ENCODE data around the gene PLEKHB2. TPM values are rescaled to one million over a fixed set of nuclear protein-coding genes. Genes with fewer than 3 reads are reported as not detected.

PLEKHB2 gene
- total RNA-seq, 2 donors from 2014 or later = 22.4 to 35.0 TPM

DNA sequence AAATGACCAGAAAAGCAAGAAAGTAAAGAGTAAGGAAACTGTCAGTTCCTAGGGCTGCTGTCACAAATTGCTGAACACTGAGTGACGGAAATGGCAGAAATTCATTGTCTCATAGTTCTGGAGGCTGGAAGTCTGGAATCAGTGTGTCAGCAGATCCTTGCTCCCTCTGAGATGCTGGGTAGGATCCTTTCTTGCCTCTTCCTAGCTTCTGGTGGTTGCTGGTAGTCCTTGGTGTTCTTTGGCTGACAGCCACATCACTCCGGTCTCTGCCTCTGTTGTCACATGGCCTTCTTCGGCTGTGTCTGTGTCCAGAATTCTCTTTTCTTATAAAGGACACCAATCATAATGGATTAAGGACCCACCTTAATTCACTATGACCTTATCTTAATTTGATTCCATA lies 21.9 kb downstream of the PLEKHB2 start:
- H3K4me3 ChIP-seq = no peak overlapping the region
- intact Hi-C loops (cut with DNase I) = no loop called here
- 81 to 93% methylated on average over 3 of the region's 3 CpGs for WGBS, 2 donors
- no peaks in the 10 kb centered on the region for H3K4me1 ChIP-seq
- ATAC-seq (no peak), DNase-seq (no peak)
- no peaks in the 10 kb centered on the region for H3K27me3 ChIP-seq
- H3K27ac ChIP-seq = no peak overlapping the region
- no peak for TF ChIP-seq POLR2A (IDR thresholded peaks at IDR 0.05)
- TF ChIP-seq, protein P1, sequence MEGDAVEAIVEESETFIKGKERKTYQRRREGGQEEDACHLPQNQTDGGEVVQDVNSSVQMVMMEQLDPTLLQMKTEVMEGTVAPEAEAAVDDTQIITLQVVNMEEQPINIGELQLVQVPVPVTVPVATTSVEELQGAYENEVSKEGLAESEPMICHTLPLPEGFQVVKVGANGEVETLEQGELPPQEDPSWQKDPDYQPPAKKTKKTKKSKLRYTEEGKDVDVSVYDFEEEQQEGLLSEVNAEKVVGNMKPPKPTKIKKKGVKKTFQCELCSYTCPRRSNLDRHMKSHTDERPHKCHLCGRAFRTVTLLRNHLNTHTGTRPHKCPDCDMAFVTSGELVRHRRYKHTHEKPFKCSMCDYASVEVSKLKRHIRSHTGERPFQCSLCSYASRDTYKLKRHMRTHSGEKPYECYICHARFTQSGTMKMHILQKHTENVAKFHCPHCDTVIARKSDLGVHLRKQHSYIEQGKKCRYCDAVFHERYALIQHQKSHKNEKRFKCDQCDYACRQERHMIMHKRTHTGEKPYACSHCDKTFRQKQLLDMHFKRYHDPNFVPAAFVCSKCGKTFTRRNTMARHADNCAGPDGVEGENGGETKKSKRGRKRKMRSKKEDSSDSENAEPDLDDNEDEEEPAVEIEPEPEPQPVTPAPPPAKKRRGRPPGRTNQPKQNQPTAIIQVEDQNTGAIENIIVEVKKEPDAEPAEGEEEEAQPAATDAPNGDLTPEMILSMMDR (IDR thresholded peaks at IDR 0.05) = no peak
- no peaks in the 10 kb centered on the region for H3K9me3 ChIP-seq
- H3K36me3 ChIP-seq (replicated peaks in 1 of 2; ENCODE audit: insufficient read depth in 1 of 2, low read depth in 2 of 2) = peaks cover 0 to 27% of the 10 kb centered on the region in 2 donors

DNA sequence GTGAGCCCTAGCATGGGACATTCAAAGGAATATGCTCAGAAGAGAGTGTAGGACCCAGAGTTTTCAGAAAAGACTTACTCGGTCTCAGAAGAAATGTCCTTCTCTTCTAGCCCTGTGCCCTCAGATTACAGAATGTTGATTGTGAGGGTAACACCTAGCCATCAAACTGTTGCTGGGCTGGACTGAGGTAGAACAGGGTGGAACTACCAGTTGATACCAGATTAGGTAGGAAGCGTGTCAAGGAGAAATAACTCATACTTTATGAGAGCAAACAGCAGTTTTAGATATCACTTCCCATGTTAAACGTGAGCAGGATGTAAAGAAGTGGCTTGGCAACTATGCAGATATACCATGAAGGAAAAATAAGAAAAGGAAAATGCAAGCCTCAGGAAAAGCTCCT lies 22.8 kb downstream of the PLEKHB2 start:
- ATAC-seq (no peak), DNase-seq (no peak)
- Histone ChIP-seq H3K4me3 (no peak overlapping the region), H3K36me3 (replicated peaks in 1 of 2; ENCODE audit: insufficient read depth in 1 of 2, low read depth in 2 of 2) (peaks cover 0 to 27% of the 10 kb centered on the region in 2 donors), H3K4me1 (no peaks in the 10 kb centered on the region), H3K27me3 (no peaks in the 10 kb centered on the region), H3K9me3 (no peaks in the 10 kb centered on the region), H3K27ac (no peak overlapping the region)
- intact Hi-C loops (cut with DNase I) = no loop called here
- WGBS, 2 donors = 83 to 87% methylated on average over 3 of the region's 3 CpGs
- TF ChIP-seq, protein P1 (IDR thresholded peaks at IDR 0.05) = no peak
- no peak for TF ChIP-seq POLR2A (IDR thresholded peaks at IDR 0.05)

DNA sequence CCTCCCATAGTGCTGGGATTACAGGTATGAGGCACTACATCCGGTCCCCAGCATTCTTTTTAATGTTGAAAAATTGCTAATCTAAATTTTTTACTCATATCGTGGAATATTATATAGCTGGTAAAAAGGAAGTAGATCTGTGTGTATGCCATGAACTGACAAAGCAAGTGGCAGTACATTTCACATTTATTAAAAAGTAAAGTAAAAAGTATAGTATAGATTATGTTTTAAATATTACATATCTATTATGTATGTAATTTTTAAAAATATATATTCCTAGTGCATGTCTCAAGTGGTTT lies 25.1 kb downstream of the PLEKHB2 start:
- H3K27ac ChIP-seq = no peak overlapping the region
- 93 to 95% methylated on average over 2 of the region's 2 CpGs for WGBS, 2 donors

DNA sequence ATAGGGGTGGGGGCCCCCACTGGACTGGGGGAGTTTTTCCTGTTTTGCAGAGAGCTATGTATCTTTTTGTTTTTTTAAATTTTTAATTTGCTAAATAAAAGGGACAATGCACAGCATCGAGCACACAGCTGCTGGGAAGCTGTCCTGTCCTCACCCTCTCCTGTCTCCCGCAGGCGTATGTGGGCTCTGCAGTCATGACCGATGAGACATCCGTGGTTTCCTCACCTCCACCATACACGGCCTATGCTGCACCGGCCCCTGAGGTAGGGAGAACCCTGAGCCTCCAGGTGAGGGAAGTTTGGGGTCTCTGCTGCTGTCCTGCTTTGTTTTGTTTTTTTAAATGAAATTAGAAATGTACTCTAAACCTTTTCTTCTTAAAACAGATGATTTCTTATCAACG lies 27.6 kb downstream of the PLEKHB2 start:
- Histone ChIP-seq H3K36me3 (replicated peaks in 1 of 2; ENCODE audit: insufficient read depth in 1 of 2, low read depth in 2 of 2) (peaks cover 0 to 15% of the 10 kb centered on the region in 2 donors), H3K27ac (no peak overlapping the region), H3K27me3 (no peaks in the 10 kb centered on the region), H3K4me3 (no peak overlapping the region), H3K4me1 (no peaks in the 10 kb centered on the region), H3K9me3 (no peaks in the 10 kb centered on the region)
- 85 to 86% methylated on average over 8 of the region's 8 CpGs for WGBS, 2 donors
- intact Hi-C loops (cut with DNase I) = no loop called here
- DNase-seq (no peak), ATAC-seq (no peak)
- TF ChIP-seq POLR2A (IDR thresholded peaks at IDR 0.05) = no peak
- TF ChIP-seq, protein P1 (IDR thresholded peaks at IDR 0.05) = no peak

More for the DNA sequence above, 25.1 kb downstream of the PLEKHB2 start:
- Histone ChIP-seq H3K4me3 (no peak overlapping the region), H3K4me1 (no peaks in the 10 kb centered on the region), H3K9me3 (no peaks in the 10 kb centered on the region), H3K36me3 (replicated peaks in 1 of 2; ENCODE audit: insufficient read depth in 1 of 2, low read depth in 2 of 2) (peaks cover 0 to 27% of the 10 kb centered on the region in 2 donors), H3K27me3 (no peaks in the 10 kb centered on the region)
- ATAC-seq (no peak), DNase-seq (no peak)
- intact Hi-C loops (cut with DNase I) = no loop called here
- TF ChIP-seq, protein P1 (IDR thresholded peaks at IDR 0.05) = no peak
- TF ChIP-seq POLR2A (IDR thresholded peaks at IDR 0.05) = no peak

DNA sequence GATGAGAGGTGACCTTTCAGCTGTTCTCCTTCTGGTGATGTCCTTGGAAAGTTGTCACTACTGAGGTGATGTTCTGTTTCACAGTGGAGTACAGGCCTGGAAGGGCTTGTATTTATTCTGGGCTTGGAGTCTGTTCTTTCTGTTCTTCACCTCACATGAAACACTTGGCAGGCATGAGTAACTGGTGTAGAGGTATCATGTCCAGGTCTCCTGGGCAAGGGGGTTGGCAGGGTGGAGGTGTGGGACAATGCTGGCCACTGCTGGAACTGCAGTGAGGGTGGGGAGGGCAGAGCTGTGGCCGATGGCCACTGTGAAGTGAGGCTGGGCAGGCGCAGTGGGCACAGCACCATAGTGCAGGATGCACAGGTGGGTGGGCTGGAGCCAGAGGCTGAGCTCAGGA lies 35.4 kb downstream of the PLEKHB2 start:
- 80 to 100% methylated on average over 2 of the region's 2 CpGs for WGBS, 2 donors
- no peaks in the 10 kb centered on the region for H3K9me3 ChIP-seq
- DNase-seq (no peak), ATAC-seq (no peak)
- H3K27me3 ChIP-seq = no peaks in the 10 kb centered on the region
- TF ChIP-seq POLR2A (IDR thresholded peaks at IDR 0.05) = no peak
- TF ChIP-seq, protein P1 (IDR thresholded peaks at IDR 0.05) = no peak
- intact Hi-C loops (cut with DNase I) = no loop called here
- no peaks in the 10 kb centered on the region for H3K4me1 ChIP-seq
- H3K4me3 ChIP-seq = no peak overlapping the region
- H3K27ac ChIP-seq = no peak overlapping the region
- H3K36me3 ChIP-seq (replicated peaks in 1 of 2; ENCODE audit: insufficient read depth in 1 of 2, low read depth in 2 of 2) = peaks cover 0 to 7% of the 10 kb centered on the region in 2 donors
